Type B pancreatic cell (in vitro differentiated cells): ENCODE data around the gene LSG1. TPM values are rescaled to one million over a fixed set of nuclear protein-coding genes. Genes with fewer than 3 reads are reported as not detected.

ENCODE experiments used
- DNase-seq: peaks from one replicate; pipeline ENCODE4 v3.0.0; 2021; ENCODE audit warnings: mixed read lengths; ENCODE audit not compliant: unreplicated experiment; ENCODE audit errors: extremely low spot score
- H3K27ac Mint-ChIP-seq: 2 replicates; pipeline ENCODE4 v1.8.0; 2021; ENCODE audit warnings: mild to moderate bottlenecking, mixed read lengths
- H3K27me3 Mint-ChIP-seq: 2 replicates; pipeline ENCODE4 v1.8.0; 2021; ENCODE audit warnings: mixed read lengths
- H3K36me3 Mint-ChIP-seq: 2 replicates; pipeline ENCODE4 v1.8.0; 2021; ENCODE audit warnings: mixed read lengths
- H3K4me1 Mint-ChIP-seq: one replicate; pipeline ENCODE4 v1.8.0; 2021; ENCODE audit warnings: mixed read lengths; ENCODE audit not compliant: unreplicated experiment
- H3K4me3 Mint-ChIP-seq: 2 replicates; pipeline ENCODE4 v1.8.0; 2021; ENCODE audit warnings: mild to moderate bottlenecking, mixed read lengths
- H3K9me3 Mint-ChIP-seq: 2 replicates; pipeline ENCODE4 v1.8.0; 2021; ENCODE audit warnings: mixed read lengths
- CTCF ChIP-seq: fragments of 200-600 bp; sonication (generic); conservative IDR thresholded peaks from 2 replicates; pipeline ENCODE4 v1.5.0; 2021; ENCODE audit warnings: antibody characterized with exemption, mild to moderate bottlenecking
- total RNA-seq: library from RNA; stranded (reverse); gene quantifications from 2 replicates; pipeline ENCODE4 v1.2.1, GENCODE V29; 2021; ENCODE audit warnings: low replicate concordance

The LSG1 gene
- total RNA-seq, 1 donor from 2014 or later, result 45.3 TPM

- peak; percentile 34 for DNase-seq
- no peak for TF ChIP-seq CTCF
- Mint-ChIP-seq H3K4me3 (no peak overlapping the region), H3K27ac (peak overlapping the region; percentile 29), H3K36me3 (peaks cover 18% of the 10 kb centered on the region), H3K9me3 (no peaks in the 10 kb centered on the region), H3K27me3 (no peaks in the 10 kb centered on the region), H3K4me1 (peaks cover 6% of the 10 kb centered on the region)
Observed at GRCh38 chr3:194637541-194638400, 34.2 kb downstream of the LSG1 start.

GRCh38 chr3:194637066-194637465 lies 34.9 kb downstream of the LSG1 start:
- H3K4me3 Mint-ChIP-seq, result no peak overlapping the region
- no peak for TF ChIP-seq CTCF
- no peaks in the 10 kb centered on the region for H3K27me3 Mint-ChIP-seq
- peak; percentile 57 for DNase-seq
- H3K4me1 Mint-ChIP-seq, result peaks cover 6% of the 10 kb centered on the region
- H3K27ac Mint-ChIP-seq, result peak overlapping the region; percentile 29
- peaks cover 14% of the 10 kb centered on the region for H3K36me3 Mint-ChIP-seq
- no peaks in the 10 kb centered on the region for H3K9me3 Mint-ChIP-seq

GRCh38 chr3:194633349-194634004 lies 38.5 kb downstream of the LSG1 start, which contains the start of gene TMEM44:
TSS of gene TMEM44 (minus strand) at chr3:194633419. CDS start at chr3:194633215, 204 bp downstream.
- peak within 1 kb of the TSS; percentile 89 for H3K4me3 Mint-ChIP-seq
- DNase-seq, result peak; percentile 86
- peak within 1 kb of the TSS; percentile 55 for H3K27ac Mint-ChIP-seq
- H3K4me1 Mint-ChIP-seq, result peaks cover 6% of the 10 kb centered on the region
- H3K36me3 Mint-ChIP-seq, result peaks cover 5% of the 10 kb centered on the region
- H3K27me3 Mint-ChIP-seq, result no peaks in the 10 kb centered on the region
- H3K9me3 Mint-ChIP-seq, result no peaks in the 10 kb centered on the region
- peak; percentile 82 for TF ChIP-seq CTCF

- peaks cover 8% of the 10 kb centered on the region for H3K36me3 Mint-ChIP-seq
- H3K27ac Mint-ChIP-seq, result peak overlapping the region; percentile 55
- peak overlapping the region; percentile 89 for H3K4me3 Mint-ChIP-seq
- no peaks in the 10 kb centered on the region for H3K27me3 Mint-ChIP-seq
- H3K4me1 Mint-ChIP-seq, result peaks cover 6% of the 10 kb centered on the region
- peak; percentile 78 for DNase-seq
- H3K9me3 Mint-ChIP-seq, result no peaks in the 10 kb centered on the region
- no peak for TF ChIP-seq CTCF
Observed at GRCh38 chr3:194632809-194633348, 39.1 kb downstream of the LSG1 start.

GRCh38 chr3:194632226-194632808 lies 39.7 kb downstream of the LSG1 start:
- Mint-ChIP-seq H3K4me1 (peaks cover 4% of the 10 kb centered on the region), H3K4me3 (peak overlapping the region; percentile 89), H3K36me3 (peaks cover 11% of the 10 kb centered on the region), H3K27ac (peak overlapping the region; percentile 55), H3K27me3 (no peaks in the 10 kb centered on the region), H3K9me3 (no peaks in the 10 kb centered on the region)
- DNase-seq, result peak; percentile 37
- TF ChIP-seq CTCF, result no peak
